Smooth muscle cell (in vitro differentiated cells): ENCODE data around the gene SORCS3. TPM values are rescaled to one million over a fixed set of nuclear protein-coding genes. Genes with fewer than 3 reads are reported as not detected.

ENCODE experiments used
- DNase-seq: peaks from one replicate; lab custom pipeline; 2025; ENCODE audit not compliant: unreplicated experiment; lab: John Stamatoyannopoulos, UW
- H2AFZ ChIP-seq: fragments of 200-600 bp; sonication (generic); 2 replicates; pipeline ENCODE4 v1.6.0; 2016; ENCODE audit warnings: antibody characterized with exemption, low read depth, mild to moderate bottlenecking
- H3F3A ChIP-seq: fragments of 200-600 bp; sonication (generic); 2 replicates; pipeline ENCODE4 v1.6.0; 2017; ENCODE audit warnings: antibody characterized with exemption, low read depth
- H3K27ac ChIP-seq: fragments of 200-600 bp; sonication (generic); 2 replicates; pipeline ENCODE4 v1.5.1; 2016; ENCODE audit warnings: low read depth, mild to moderate bottlenecking
- H3K27me3 ChIP-seq: fragments of 200-600 bp; sonication (generic); 2 replicates; pipeline ENCODE4 v1.6.1; 2016; ENCODE audit warnings: low read depth, mild to moderate bottlenecking
- H3K36me3 ChIP-seq: fragments of 200-600 bp; sonication (generic); 2 replicates; pipeline ENCODE4 v1.5.1; 2016; ENCODE audit warnings: low read depth
- H3K4me1 ChIP-seq: fragments of 200-600 bp; sonication (generic); 2 replicates; pipeline ENCODE4 v1.5.1; 2016; ENCODE audit warnings: low read depth
- H3K4me2 ChIP-seq: fragments of 200-600 bp; sonication (generic); 2 replicates; pipeline ENCODE4 v1.6.0; 2016; ENCODE audit warnings: mild to moderate bottlenecking
- H3K4me3 ChIP-seq: fragments of 200-600 bp; sonication (generic); 2 replicates; pipeline ENCODE4 v1.5.1; 2016; ENCODE audit warnings: mild to moderate bottlenecking
- H3K79me2 ChIP-seq: fragments of 200-600 bp; sonication (generic); 2 replicates; pipeline ENCODE4 v1.6.0; 2016; ENCODE audit warnings: low read depth, mild to moderate bottlenecking
- H3K9ac ChIP-seq: fragments of 200-600 bp; sonication (generic); 2 replicates; pipeline ENCODE4 v1.6.0; 2016; ENCODE audit warnings: low read depth
- H3K9me3 ChIP-seq: fragments of 200-600 bp; sonication (generic); replicated peaks from 2 replicates; pipeline ENCODE4 v1.5.1; 2016; ENCODE audit warnings: low read depth
- H4K20me1 ChIP-seq: fragments of 200-600 bp; sonication (generic); 2 replicates; pipeline ENCODE4 v1.6.0; 2016; ENCODE audit warnings: low read depth
- CTCF ChIP-seq: fragments of 200-600 bp; sonication (generic); IDR thresholded peaks from 2 replicates; pipeline ENCODE4 v1.5.1; 2017; ENCODE audit warnings: borderline replicate concordance, mild to moderate bottlenecking, antibody characterized with exemption; ENCODE audit not compliant: insufficient read depth, poor library complexity, severe bottlenecking
- WGBS: methylation state at CpG from one replicate; pipeline ENCODE4 v1.1.7; 2016; ENCODE audit warnings: low lambda C conversion rate; 5-methylcytosine and 5-hydroxymethylcytosine counted together
- polyA plus RNA-seq: library from polyadenylated mRNA; unstranded; fragments of >200 nt; fragmentation: Nextera tagmentation; extraction: Ambion mirVana; gene quantifications from 2 replicates; pipeline ENCODE4 v1.2.1, GENCODE V29; 2016
- total RNA-seq: library from RNA; depleted of rRNA; stranded (reverse); fragments of >200 nt; gene quantifications from 2 replicates; pipeline ENCODE4 v1.2.3, GENCODE V29; 2014

SORCS3 gene
- total and polyA plus RNA-seq, 2 experiments from 2014 or later = not detected

GRCh38 chr10:104822088-104822487 lies 181.0 kb downstream of the SORCS3 start:
- Histone ChIP-seq H3K4me1 (no peaks in the 10 kb centered on the region), H3K36me3 (no peaks in the 10 kb centered on the region), H3K4me3 (no peak overlapping the region), H3K9me3 (no peaks in the 10 kb centered on the region), H2AFZ (no peak overlapping the region), H3K4me2 (no peak overlapping the region), H3K27ac (no peak overlapping the region), H3K79me2 (no peaks in the 10 kb centered on the region), H3K27me3 (no peaks in the 10 kb centered on the region), H3F3A (no peaks in the 10 kb centered on the region), H4K20me1 (no peaks in the 10 kb centered on the region), H3K9ac (no peak overlapping the region)
- 53% methylated on average over 3 of the region's 3 CpGs for WGBS
- no peak for DNase-seq
- no peak for TF ChIP-seq CTCF

- Histone ChIP-seq H2AFZ (no peak overlapping the region), H3F3A (no peaks in the 10 kb centered on the region), H3K4me1 (no peaks in the 10 kb centered on the region), H3K4me3 (no peak overlapping the region), H3K36me3 (no peaks in the 10 kb centered on the region), H3K4me2 (no peak overlapping the region), H3K27ac (no peak overlapping the region), H3K27me3 (peaks cover 8% of the 10 kb centered on the region), H3K9ac (no peak overlapping the region), H3K79me2 (no peaks in the 10 kb centered on the region), H3K9me3 (no peaks in the 10 kb centered on the region), H4K20me1 (no peaks in the 10 kb centered on the region)
- no peak for DNase-seq
- TF ChIP-seq CTCF = no peak
- WGBS = 35% methylated on average over 6 of the region's 6 CpGs
Measured at GRCh38 chr10:104824380-104825006, 183.4 kb downstream of the SORCS3 start.

GRCh38 chr10:104831272-104831671 lies 190.2 kb downstream of the SORCS3 start:
- no peaks in the 10 kb centered on the region for H4K20me1 ChIP-seq
- no peaks in the 10 kb centered on the region for H3K79me2 ChIP-seq
- no peaks in the 10 kb centered on the region for H3F3A ChIP-seq
- no peak overlapping the region for H3K27ac ChIP-seq
- no peaks in the 10 kb centered on the region for H3K4me1 ChIP-seq
- peaks cover 15% of the 10 kb centered on the region for H3K27me3 ChIP-seq
- DNase-seq = no peak
- H3K4me2 ChIP-seq = no peak overlapping the region
- TF ChIP-seq CTCF = no peak
- H3K9ac ChIP-seq = no peak overlapping the region
- WGBS = 84% methylated on average over 5 of the region's 5 CpGs
- no peak overlapping the region for H3K4me3 ChIP-seq
- H3K36me3 ChIP-seq = no peaks in the 10 kb centered on the region
- no peak overlapping the region for H2AFZ ChIP-seq
- no peaks in the 10 kb centered on the region for H3K9me3 ChIP-seq

DNA sequence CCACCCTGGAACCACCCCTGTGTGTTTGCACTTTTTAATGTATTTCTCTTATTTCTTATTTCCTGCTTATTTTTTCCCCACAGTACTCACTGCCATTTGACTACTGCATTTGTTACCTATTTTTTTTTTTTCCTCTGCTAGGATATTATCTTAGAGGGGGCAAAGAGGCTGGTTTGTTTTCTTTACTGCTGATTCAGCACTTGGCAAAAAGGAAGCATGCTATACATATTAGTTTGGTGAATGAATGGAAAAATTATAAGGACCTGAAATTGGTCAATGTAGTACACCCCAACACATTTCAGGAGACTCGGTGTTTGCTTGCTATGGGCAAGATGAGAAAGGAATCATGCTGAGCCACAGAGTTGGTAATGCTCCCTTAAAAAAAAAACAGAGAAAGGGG lies 193.5 kb downstream of the SORCS3 start:
- H3K27ac ChIP-seq = no peak overlapping the region
- no peak overlapping the region for H3K4me2 ChIP-seq
- no peaks in the 10 kb centered on the region for H4K20me1 ChIP-seq
- H2AFZ ChIP-seq = no peak overlapping the region
- TF ChIP-seq CTCF = no peak
- no peak overlapping the region for H3K9ac ChIP-seq
- no peaks in the 10 kb centered on the region for H3K9me3 ChIP-seq
- no peaks in the 10 kb centered on the region for H3F3A ChIP-seq
- H3K27me3 ChIP-seq = peaks cover 17% of the 10 kb centered on the region
- H3K4me1 ChIP-seq = no peaks in the 10 kb centered on the region
- H3K79me2 ChIP-seq = no peaks in the 10 kb centered on the region
- DNase-seq = no peak
- H3K36me3 ChIP-seq = no peaks in the 10 kb centered on the region
- no peak overlapping the region for H3K4me3 ChIP-seq
- 96% methylated on average over 1 of the region's 1 CpG for WGBS
